T47D (cell line): ENCODE measurements around the gene LIN37.

Experiments used
- DNase-seq, 2 experiments: peaks; one replicate each; pipeline versions ENCODE4 v3.0.0 to v3.0.0-alpha.2; 2011 to 2012; ENCODE audit warnings: low read depth in 1 of 2, low spot score in 1 of 2
- JUND ChIP-seq: IDR thresholded peaks from 2 replicates; pipeline ENCODE4 v1.6.1; 2012; ENCODE audit warnings: low read depth
- in situ Hi-C: cut with HindIII; loops from 2 replicates; pipeline ENCODE4 v1.10.0; 2016; ENCODE audit warnings: low sequenced_read_pairs, low pct_unique_long_range_greater_than_20kb

Gene LIN37

GRCh38 chr19:35715355-35715809 is 33.0 kb upstream of the LIN37 start:
- TF ChIP-seq JUND = no peak
- no peak for DNase-seq
- in situ Hi-C loops = no loop called here

GRCh38 chr19:35715981-35716800 is 32.2 kb upstream of the LIN37 start:
- no peak for DNase-seq
- no peak for TF ChIP-seq JUND
- in situ Hi-C loops = no loop called here

GRCh38 chr19:35716801-35717664 is 31.3 kb upstream of the LIN37 start:
- in situ Hi-C loops = no loop called here

GRCh38 chr19:35717665-35718344 is 30.6 kb upstream of the LIN37 start, which contains the start of gene KMT2B:
TSS of gene KMT2B (plus strand) at chr19:35718003. CDS start at chr19:35718019, 16 bp downstream.
- in situ Hi-C loops = no loop called here
- peak; percentile 84 to 94 for DNase-seq
- no peak for TF ChIP-seq JUND

More at GRCh38 chr19:35716801-35717664, 31.3 kb upstream of the LIN37 start:
- DNase-seq = peak; percentile 84 to 95
- TF ChIP-seq JUND = no peak

GRCh38 chr19:35718345-35719041 is 29.9 kb upstream of the LIN37 start:
- DNase-seq = peak in 1 of 2 experiments; percentile 49
- in situ Hi-C loops = no loop called here
- TF ChIP-seq JUND = no peak

GRCh38 chr19:35719402-35720162 is 28.8 kb upstream of the LIN37 start:
- in situ Hi-C loops = no loop called here
- no peak for DNase-seq
- TF ChIP-seq JUND = no peak

- DNase-seq = no peak
- in situ Hi-C loops = no loop called here
- TF ChIP-seq JUND = no peak
These were observed 28.2 kb upstream of the LIN37 start for GRCh38 chr19:35720163-35720524.

GRCh38 chr19:35720648-35721047 is 27.7 kb upstream of the LIN37 start:
- no peak for TF ChIP-seq JUND
- in situ Hi-C loops = no loop called here
- DNase-seq = no peak

- no peak for TF ChIP-seq JUND
- no peak for DNase-seq
- in situ Hi-C loops = no loop called here
These were observed 27.0 kb upstream of the LIN37 start for GRCh38 chr19:35721374-35721773.

- TF ChIP-seq JUND = no peak
- in situ Hi-C loops = no loop called here
- DNase-seq = no peak
These were observed 25.9 kb upstream of the LIN37 start for GRCh38 chr19:35722461-35722860.

GRCh38 chr19:35722897-35723296 is 25.5 kb upstream of the LIN37 start:
- no peak for TF ChIP-seq JUND
- DNase-seq = no peak
- in situ Hi-C loops = no loop called here
